ENCODE results near the gene FDXR. TPM values are rescaled to one million over a fixed set of nuclear protein-coding genes. Genes with fewer than 3 reads are reported as not detected.
"Not testable (repeated sequence)": the region's sequence is repeated elsewhere in the genome, so short reads cannot be mapped to it uniquely, and the experiment has no call there.

The FDXR gene
- total RNA-seq, 1 donor from 2014 or later, result 93.1 TPM

- no peaks in the 10 kb centered on the region for H3K36me3 ChIP-seq
- H3K4me3 ChIP-seq, result peak overlapping the region; percentile 79 to 85
- H3K9me3 ChIP-seq, result no peaks in the 10 kb centered on the region
- peak overlapping the region; percentile 89 to 95 for H3K27ac ChIP-seq
- H3K27me3 ChIP-seq, result no peaks in the 10 kb centered on the region
- TF ChIP-seq CTCF (IDR thresholded peaks at IDR 0.05), result no peak
- DNase-seq (ENCODE audit: low spot score in 2 of 2), result peak; percentile 99 to 100
- peaks cover 6 to 16% of the 10 kb centered on the region in 2 donors for H3K4me1 ChIP-seq
- intact Hi-C loops (cut with DNase I), result loop anchor here (1.0 to 10.0 kb wide), 6 partner anchors 97 to 1778 kb away; partner anchors contain the start of genes GPRC5C, NAT9, SLC39A11 and TTYH2
These were observed 461 bp upstream of the FDXR start for GRCh38 chr17:74873037-74873873.

GRCh38 chr17:74871356-74872076 is 1.3 kb downstream of the FDXR start:
- no peak for TF ChIP-seq CTCF (IDR thresholded peaks at IDR 0.05)
- no peaks in the 10 kb centered on the region for H3K36me3 ChIP-seq
- H3K27ac ChIP-seq, result no peak overlapping the region
- no peaks in the 10 kb centered on the region for H3K9me3 ChIP-seq
- no peaks in the 10 kb centered on the region for H3K27me3 ChIP-seq
- DNase-seq (ENCODE audit: low spot score in 2 of 2), result no peak
- intact Hi-C loops (cut with DNase I), result loop anchor here (2.0 to 10.0 kb wide), 5 partner anchors 103 to 1777 kb away; partner anchors contain the start of genes GPRC5C, SLC39A11 and TTYH2
- H3K4me1 ChIP-seq, result peaks cover 6 to 16% of the 10 kb centered on the region in 2 donors
- H3K4me3 ChIP-seq, result peak overlapping the region; percentile 79 to 85

GRCh38 chr17:74870512-74870911 is 2.3 kb downstream of the FDXR start:
- intact Hi-C loops (cut with DNase I), result loop anchor here (5.0 to 10.0 kb wide), 4 partner anchors 423 to 1776 kb away; partner anchors contain the start of genes GPRC5C, SLC39A11 and TTYH2
- no peaks in the 10 kb centered on the region for H3K36me3 ChIP-seq
- H3K4me3 ChIP-seq, result no peak overlapping the region
- TF ChIP-seq CTCF (IDR thresholded peaks at IDR 0.05), result no peak
- peaks cover 6 to 16% of the 10 kb centered on the region in 2 donors for H3K4me1 ChIP-seq
- H3K27me3 ChIP-seq, result no peaks in the 10 kb centered on the region
- DNase-seq (ENCODE audit: low spot score in 2 of 2), result no peak
- no peak overlapping the region for H3K27ac ChIP-seq
- no peaks in the 10 kb centered on the region for H3K9me3 ChIP-seq

GRCh38 chr17:74870028-74870427 is 2.8 kb downstream of the FDXR start:
- H3K36me3 ChIP-seq; H3K4me3 ChIP-seq; H3K9me3 ChIP-seq; H3K27me3 ChIP-seq; DNase-seq (ENCODE audit: low spot score in 2 of 2); H3K27ac ChIP-seq: not testable (repeated sequence)
- H3K4me1 ChIP-seq, result peaks cover 6 to 16% of the 10 kb centered on the region in 2 donors
- intact Hi-C loops (cut with DNase I), result loop anchor here (5.0 to 10.0 kb wide), 4 partner anchors 423 to 1775 kb away; partner anchors contain the start of genes GPRC5C, SLC39A11 and TTYH2

GRCh38 chr17:74868908-74869255 is 3.9 kb downstream of the FDXR start:
- TF ChIP-seq CTCF (IDR thresholded peaks at IDR 0.05), result no peak
- Histone ChIP-seq H3K27me3 (no peaks in the 10 kb centered on the region), H3K4me3 (no peak overlapping the region), H3K9me3 (no peaks in the 10 kb centered on the region), H3K4me1 (peaks cover 6 to 11% of the 10 kb centered on the region in 2 donors), H3K27ac (no peak overlapping the region), H3K36me3 (no peaks in the 10 kb centered on the region)
- no peak for DNase-seq (ENCODE audit: low spot score in 2 of 2)
- intact Hi-C loops (cut with DNase I), result no loop called here
